Panc1 (cell line): ENCODE measurements around the gene ECI2. TPM values are rescaled to one million over a fixed set of nuclear protein-coding genes. Genes with fewer than 3 reads are reported as not detected.

Source experiments
- ATAC-seq: fragments of 200-7000 bp; cut with Tn5 transposase; 2 replicates; pipeline ENCODE4 v1.9.1; 2020; ENCODE audit warnings: mild to moderate bottlenecking, moderate library complexity
- BruUV-seq: library from RNA; stranded (reverse); fragments of 400-500 nt; replicated peaks from 2 replicates; lab custom pipeline; 2021; lab: Mats Ljungman, UMichigan
- CTCF ChIA-PET: fragments of 300-600 bp; sonication (Branson Sonifier 250); formaldehyde crosslinking; loops from one replicate; lab custom pipeline; 2022; ENCODE audit warnings: antibody characterized with exemption; lab: Charles Lee
- POLR2A ChIA-PET: fragments of 300-600 bp; sonication (Branson Sonifier 250); formaldehyde crosslinking; loops from one replicate; lab custom pipeline; 2022; ENCODE audit warnings: antibody characterized with exemption; lab: Charles Lee
- DNase-seq: peaks from one replicate; pipeline ENCODE4 v3.0.0-alpha.2; 2010; ENCODE audit warnings: low read depth, low spot score
- H3K27ac ChIP-seq: 2 replicates; pipeline ENCODE4 v1.5.1; 2011; ENCODE audit warnings: mild to moderate bottlenecking, low read length, inconsistent platforms
- H3K27me3 ChIP-seq: fragments of 200-500 bp; sonication (Bioruptor generic); 2 replicates; pipeline ENCODE4 v1.6.0; 2014; ENCODE audit warnings: low read length, inconsistent platforms; ENCODE audit not compliant: control insufficient read depth, insufficient read depth
- H3K36me3 ChIP-seq: fragments of 200-500 bp; sonication (Bioruptor generic); 2 replicates; pipeline ENCODE4 v1.5.1; 2014; ENCODE audit warnings: inconsistent platforms, mild to moderate bottlenecking, low read length, moderate library complexity; ENCODE audit not compliant: control insufficient read depth, insufficient read depth
- H3K4me1 ChIP-seq: 2 replicates; pipeline ENCODE4 v1.5.1; 2011; ENCODE audit warnings: inconsistent platforms, mild to moderate bottlenecking, low read length, moderate library complexity; ENCODE audit not compliant: control insufficient read depth, insufficient read depth
- H3K4me3 ChIP-seq, 2 experiments: 2 replicates each; pipeline ENCODE4 v1.5.1; 2011 to 2012; ENCODE audit warnings: low read depth in 2 of 2, low read length in 2 of 2, mild to moderate bottlenecking in 2 of 2, inconsistent platforms in 1 of 2, moderate library complexity in 1 of 2
- H3K9me3 ChIP-seq: fragments of 200-500 bp; sonication (Bioruptor generic); 2 replicates; pipeline ENCODE4 v1.5.1; 2014; ENCODE audit warnings: low read depth, mild to moderate bottlenecking, inconsistent platforms, low read length, moderate library complexity; ENCODE audit not compliant: control insufficient read depth, insufficient read depth
- POLR2AphosphoS5 ChIP-seq: IDR thresholded peaks from 2 replicates; pipeline ENCODE4 v1.6.1; 2012; ENCODE audit warnings: mild to moderate bottlenecking, low read depth, low read length, moderate library complexity
- SIN3A ChIP-seq: IDR thresholded peaks from 2 replicates; pipeline ENCODE4 v1.6.1; 2012; ENCODE audit warnings: low read depth, mild to moderate bottlenecking, low read length, moderate library complexity, borderline replicate concordance; ENCODE audit not compliant: insufficient read depth
- TCF7L2 ChIP-seq: IDR thresholded peaks from 2 replicates; pipeline ENCODE4 v1.6.1; 2011; ENCODE audit warnings: mild to moderate bottlenecking, low read depth, low read length, inconsistent platforms
- in situ Hi-C: cut with HindIII; loops from 2 replicates; pipeline ENCODE4 v1.10.0; 2016; ENCODE audit warnings: low sequenced_read_pairs, low pct_unique_long_range_greater_than_20kb
- intact Hi-C: fragments of 100-400 bp; cut with micrococcal nuclease; formaldehyde crosslinking; loops from one replicate; pipeline ENCODE4 v1.10.0; 2022; ENCODE audit not compliant: unreplicated experiment
- total RNA-seq: library from RNA; stranded (reverse); gene quantifications from one replicate; pipeline ENCODE4 v1.2.1, GENCODE V29; 2021; ENCODE audit not compliant: unreplicated experiment
- TF ChIP-seq, protein P1 (sequence below), 2 experiments: IDR thresholded peaks; 2 replicates each; pipeline ENCODE4 v1.6.1; 2011 to 2012; ENCODE audit warnings: low read depth in 2 of 2, control low read depth in 1 of 2, low read length in 1 of 2, mild to moderate bottlenecking in 1 of 2, moderate library complexity in 1 of 2; ENCODE audit not compliant: insufficient read depth in 1 of 2
- TF ChIP-seq, protein P2 (sequence below): fragments of 450-650 bp; IDR thresholded peaks from 2 replicates; pipeline ENCODE4 v1.5.1; 2017; ENCODE audit warnings: mild to moderate bottlenecking

The ECI2 gene
- total RNA-seq, 1 experiment from 2014 or later, result 34.5 TPM

DNA sequence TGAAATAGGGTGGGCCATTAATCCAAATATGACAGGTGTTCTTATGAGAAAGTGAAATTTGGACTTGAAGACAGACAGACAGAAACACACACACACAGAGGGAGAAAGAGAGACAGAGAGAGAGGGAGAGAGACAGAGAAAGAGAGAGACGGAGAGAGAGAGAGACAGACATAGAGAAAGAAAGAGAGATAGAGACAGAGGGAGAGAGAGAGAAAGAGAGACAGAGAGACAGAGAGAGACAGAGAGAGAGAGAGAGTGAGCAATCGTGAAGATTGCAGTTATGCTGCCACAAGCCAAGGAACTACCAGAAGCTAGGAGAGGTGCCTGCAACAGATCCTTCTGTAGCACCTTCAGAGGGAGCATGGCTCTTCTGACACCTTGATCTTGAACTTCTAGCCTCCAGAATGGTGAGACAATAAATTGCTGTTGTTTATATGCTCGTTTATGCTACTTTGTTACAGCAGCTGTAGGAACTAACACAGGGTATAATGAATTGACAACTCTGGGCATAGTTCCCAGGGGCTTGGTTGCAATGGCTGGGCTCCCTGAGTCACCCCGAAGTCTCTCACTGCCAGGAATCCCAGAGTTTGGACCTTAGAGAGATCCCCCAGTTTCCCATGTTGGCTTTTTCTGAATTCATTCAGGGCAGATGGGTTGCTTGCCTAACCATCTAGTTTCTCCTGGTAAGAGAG is 44.7 kb upstream of the ECI2 start:
- TF ChIP-seq TCF7L2 (no peak), SIN3A (no peak), POLR2AphosphoS5 (no peak)
- TF ChIP-seq, protein P1, sequence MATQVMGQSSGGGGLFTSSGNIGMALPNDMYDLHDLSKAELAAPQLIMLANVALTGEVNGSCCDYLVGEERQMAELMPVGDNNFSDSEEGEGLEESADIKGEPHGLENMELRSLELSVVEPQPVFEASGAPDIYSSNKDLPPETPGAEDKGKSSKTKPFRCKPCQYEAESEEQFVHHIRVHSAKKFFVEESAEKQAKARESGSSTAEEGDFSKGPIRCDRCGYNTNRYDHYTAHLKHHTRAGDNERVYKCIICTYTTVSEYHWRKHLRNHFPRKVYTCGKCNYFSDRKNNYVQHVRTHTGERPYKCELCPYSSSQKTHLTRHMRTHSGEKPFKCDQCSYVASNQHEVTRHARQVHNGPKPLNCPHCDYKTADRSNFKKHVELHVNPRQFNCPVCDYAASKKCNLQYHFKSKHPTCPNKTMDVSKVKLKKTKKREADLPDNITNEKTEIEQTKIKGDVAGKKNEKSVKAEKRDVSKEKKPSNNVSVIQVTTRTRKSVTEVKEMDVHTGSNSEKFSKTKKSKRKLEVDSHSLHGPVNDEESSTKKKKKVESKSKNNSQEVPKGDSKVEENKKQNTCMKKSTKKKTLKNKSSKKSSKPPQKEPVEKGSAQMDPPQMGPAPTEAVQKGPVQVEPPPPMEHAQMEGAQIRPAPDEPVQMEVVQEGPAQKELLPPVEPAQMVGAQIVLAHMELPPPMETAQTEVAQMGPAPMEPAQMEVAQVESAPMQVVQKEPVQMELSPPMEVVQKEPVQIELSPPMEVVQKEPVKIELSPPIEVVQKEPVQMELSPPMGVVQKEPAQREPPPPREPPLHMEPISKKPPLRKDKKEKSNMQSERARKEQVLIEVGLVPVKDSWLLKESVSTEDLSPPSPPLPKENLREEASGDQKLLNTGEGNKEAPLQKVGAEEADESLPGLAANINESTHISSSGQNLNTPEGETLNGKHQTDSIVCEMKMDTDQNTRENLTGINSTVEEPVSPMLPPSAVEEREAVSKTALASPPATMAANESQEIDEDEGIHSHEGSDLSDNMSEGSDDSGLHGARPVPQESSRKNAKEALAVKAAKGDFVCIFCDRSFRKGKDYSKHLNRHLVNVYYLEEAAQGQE (IDR thresholded peaks at IDR 0.05; ENCODE audit: insufficient read depth in 1 of 2, low read depth in 2 of 2, low read length in 1 of 2), result no peak
- TF ChIP-seq, protein P2, sequence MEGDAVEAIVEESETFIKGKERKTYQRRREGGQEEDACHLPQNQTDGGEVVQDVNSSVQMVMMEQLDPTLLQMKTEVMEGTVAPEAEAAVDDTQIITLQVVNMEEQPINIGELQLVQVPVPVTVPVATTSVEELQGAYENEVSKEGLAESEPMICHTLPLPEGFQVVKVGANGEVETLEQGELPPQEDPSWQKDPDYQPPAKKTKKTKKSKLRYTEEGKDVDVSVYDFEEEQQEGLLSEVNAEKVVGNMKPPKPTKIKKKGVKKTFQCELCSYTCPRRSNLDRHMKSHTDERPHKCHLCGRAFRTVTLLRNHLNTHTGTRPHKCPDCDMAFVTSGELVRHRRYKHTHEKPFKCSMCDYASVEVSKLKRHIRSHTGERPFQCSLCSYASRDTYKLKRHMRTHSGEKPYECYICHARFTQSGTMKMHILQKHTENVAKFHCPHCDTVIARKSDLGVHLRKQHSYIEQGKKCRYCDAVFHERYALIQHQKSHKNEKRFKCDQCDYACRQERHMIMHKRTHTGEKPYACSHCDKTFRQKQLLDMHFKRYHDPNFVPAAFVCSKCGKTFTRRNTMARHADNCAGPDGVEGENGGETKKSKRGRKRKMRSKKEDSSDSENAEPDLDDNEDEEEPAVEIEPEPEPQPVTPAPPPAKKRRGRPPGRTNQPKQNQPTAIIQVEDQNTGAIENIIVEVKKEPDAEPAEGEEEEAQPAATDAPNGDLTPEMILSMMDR, result no peak
- ChIA-PET POLR2A (no interaction called here), CTCF (no interaction called here)
- H3K36me3 ChIP-seq, result no peaks in the 10 kb centered on the region
- H3K4me3 ChIP-seq, result no peak overlapping the region
- H3K27me3 ChIP-seq, result no peaks in the 10 kb centered on the region; the same call in 1 of the 2 replicates
- ATAC-seq (no peak), DNase-seq (no peak)
- no peaks in the 10 kb centered on the region for H3K9me3 ChIP-seq
- no peaks in the 10 kb centered on the region for H3K4me1 ChIP-seq
- intact Hi-C loops, result no loop called here
- BruUV-seq, result no TSS peak
- in situ Hi-C loops, result no loop called here
- H3K27ac ChIP-seq, result no peak overlapping the region

DNA sequence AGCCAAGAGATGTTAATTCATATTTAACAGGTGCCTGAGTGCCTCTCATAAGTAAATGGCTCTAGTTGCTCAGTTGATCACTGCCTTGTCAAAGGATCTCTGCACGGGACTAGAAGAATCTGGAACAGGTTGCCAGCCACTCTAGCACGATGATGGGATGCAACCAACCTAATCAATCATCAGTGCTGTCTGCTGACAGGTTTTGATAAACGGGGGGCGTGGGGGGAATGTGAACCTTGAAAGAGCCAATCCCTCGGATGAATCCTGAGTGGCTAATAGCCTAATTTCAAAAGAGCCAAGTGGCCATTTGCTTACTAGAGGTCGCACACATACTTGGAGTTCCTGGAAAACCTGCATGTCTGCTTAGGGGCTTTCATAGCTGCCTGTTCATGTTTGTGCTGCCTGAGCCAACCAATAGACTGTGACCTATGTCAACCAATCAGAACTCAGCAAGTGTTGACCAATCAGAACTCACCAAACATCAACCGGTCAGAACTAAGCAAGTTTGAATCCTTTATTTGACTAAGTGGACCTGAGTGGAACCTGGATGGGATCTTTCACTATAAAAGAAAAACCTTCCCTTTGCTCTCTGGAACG is 43.5 kb upstream of the ECI2 start:
- H3K4me3 ChIP-seq, result no peak overlapping the region
- H3K9me3 ChIP-seq, result no peaks in the 10 kb centered on the region
- TF ChIP-seq SIN3A, result no peak
- no peak for TF ChIP-seq TCF7L2
- TF ChIP-seq, protein P1 (IDR thresholded peaks at IDR 0.05; ENCODE audit: insufficient read depth in 1 of 2, low read depth in 2 of 2, low read length in 1 of 2), result no peak
- TF ChIP-seq, protein P2, result no peak
- TF ChIP-seq POLR2AphosphoS5, result no peak
- no peaks in the 10 kb centered on the region for H3K4me1 ChIP-seq
- H3K27ac ChIP-seq, result no peak overlapping the region
- H3K36me3 ChIP-seq, result no peaks in the 10 kb centered on the region
- ATAC-seq (no peak), DNase-seq (no peak)
- intact Hi-C loops (no loop called here), in situ Hi-C loops (no loop called here)
- CTCF ChIA-PET, result no interaction called here
- no peaks in the 10 kb centered on the region; the same call in 1 of the 2 replicates for H3K27me3 ChIP-seq
- POLR2A ChIA-PET, result no interaction called here
- no TSS peak for BruUV-seq
